Right lobe of liver (tissue), 4 donors: ENCODE data around the gene NTM.

Experiments used
- CTCF ChIP-seq, 4 donors: fragments of 200-600 bp in 3 of 4; fragments of 450-650 bp in 1 of 4; IDR thresholded peaks; one replicate each; pipeline versions ENCODE4 v1.5.1 to v1.8.0; 2016 to 2022; ENCODE audit warnings: antibody characterized with exemption in 4 of 4, mild to moderate bottlenecking in 2 of 4
- POLR2A ChIP-seq: fragments of 450-650 bp; IDR thresholded peaks from one replicate; pipeline ENCODE4 v1.6.1; 2017; ENCODE audit warnings: antibody characterized with exemption, mild to moderate bottlenecking
- donor health status: DM: no; HTN: no; CAD: no.
- donor health status: DM: no; HTN: no; CAD: no.
- donor health status: DM: no; HTN: yes; CAD: no.

GRCh38 chr11:131446590-131447275 is 76.3 kb downstream of the NTM start:
- TF ChIP-seq POLR2A (no peak), CTCF (IDR thresholded peaks at IDR 0.05) (no peak)
